ENCODE measurements around the gene MAL.

The MAL gene

GRCh38 chr2:95016616-95017015 lies 8.9 kb upstream of the MAL start:
- DNase-seq (ENCODE audit: low read depth in 2 of 2): no peak

GRCh38 chr2:95017071-95017501 lies 8.4 kb upstream of the MAL start:
- DNase-seq (ENCODE audit: low read depth in 2 of 2): no peak

GRCh38 chr2:95017836-95018235 lies 7.7 kb upstream of the MAL start:
- no peak for DNase-seq (ENCODE audit: low read depth in 2 of 2)

GRCh38 chr2:95018301-95018700 lies 7.2 kb upstream of the MAL start:
- DNase-seq (ENCODE audit: low read depth in 2 of 2): no peak

- no peak for DNase-seq (ENCODE audit: low read depth in 2 of 2)
These were observed 6.5 kb upstream of the MAL start for GRCh38 chr2:95018861-95019550.

- no peak for DNase-seq (ENCODE audit: low read depth in 2 of 2)
These were observed 5.9 kb upstream of the MAL start for GRCh38 chr2:95019572-95019971.

- no peak for DNase-seq (ENCODE audit: low read depth in 2 of 2)
These were observed 5.1 kb upstream of the MAL start for GRCh38 chr2:95020275-95021022.

- DNase-seq (ENCODE audit: low read depth in 2 of 2): no peak
These were observed 4.5 kb upstream of the MAL start for GRCh38 chr2:95021023-95021416.

GRCh38 chr2:95021847-95022246 lies 3.7 kb upstream of the MAL start:
- no peak for DNase-seq (ENCODE audit: low read depth in 2 of 2)

GRCh38 chr2:95022309-95023221 lies 2.9 kb upstream of the MAL start:
- DNase-seq (ENCODE audit: low read depth in 2 of 2): peak; percentile 78 to 84

- peak in 1 of 2 donors; percentile 45 for DNase-seq (ENCODE audit: low read depth in 2 of 2)
These were observed 2.3 kb upstream of the MAL start for GRCh38 chr2:95023222-95023597.

- DNase-seq (ENCODE audit: low read depth in 2 of 2): no peak
These were observed 1.1 kb upstream of the MAL start for GRCh38 chr2:95024371-95024770.

GRCh38 chr2:95024960-95025405 lies 525 bp upstream of the MAL start:
- DNase-seq (ENCODE audit: low read depth in 2 of 2): no peak

GRCh38 chr2:95026471-95027368 lies 1.2 kb downstream of the MAL start:
- DNase-seq (ENCODE audit: low read depth in 2 of 2): no peak

GRCh38 chr2:95027369-95027720 lies 1.8 kb downstream of the MAL start:
- DNase-seq (ENCODE audit: low read depth in 2 of 2): no peak

GRCh38 chr2:95029898-95030341 lies 4.4 kb downstream of the MAL start:
- DNase-seq (ENCODE audit: low read depth in 2 of 2): no peak

GRCh38 chr2:95030496-95030895 lies 5.0 kb downstream of the MAL start:
- no peak for DNase-seq (ENCODE audit: low read depth in 2 of 2)

GRCh38 chr2:95031076-95031725 lies 5.7 kb downstream of the MAL start:
- DNase-seq (ENCODE audit: low read depth in 2 of 2): no peak

- DNase-seq (ENCODE audit: low read depth in 2 of 2): no peak
These were observed 6.2 kb downstream of the MAL start for GRCh38 chr2:95031726-95032116.

GRCh38 chr2:95032341-95032740 lies 6.8 kb downstream of the MAL start:
- no peak for DNase-seq (ENCODE audit: low read depth in 2 of 2)

Measured in stimulated activated CD4-positive, alpha-beta T cell treated with anti-CD3 and anti-CD28 coated beads, Interleukin-1b, Interleukin-23, amount 100 ng/mL, for 4 hours (primary cell).